ENCODE measurements around the gene TSPAN5. TPM values are rescaled to one million over a fixed set of nuclear protein-coding genes. Genes with fewer than 3 reads are reported as not detected.
"Not testable (repeated sequence)": the region's sequence is repeated elsewhere in the genome, so short reads cannot be mapped to it uniquely, and the experiment has no call there.

Gene TSPAN5
- 10 to 100 TPM; 22.1 to 24.9 TPM for total RNA-seq

DNA sequence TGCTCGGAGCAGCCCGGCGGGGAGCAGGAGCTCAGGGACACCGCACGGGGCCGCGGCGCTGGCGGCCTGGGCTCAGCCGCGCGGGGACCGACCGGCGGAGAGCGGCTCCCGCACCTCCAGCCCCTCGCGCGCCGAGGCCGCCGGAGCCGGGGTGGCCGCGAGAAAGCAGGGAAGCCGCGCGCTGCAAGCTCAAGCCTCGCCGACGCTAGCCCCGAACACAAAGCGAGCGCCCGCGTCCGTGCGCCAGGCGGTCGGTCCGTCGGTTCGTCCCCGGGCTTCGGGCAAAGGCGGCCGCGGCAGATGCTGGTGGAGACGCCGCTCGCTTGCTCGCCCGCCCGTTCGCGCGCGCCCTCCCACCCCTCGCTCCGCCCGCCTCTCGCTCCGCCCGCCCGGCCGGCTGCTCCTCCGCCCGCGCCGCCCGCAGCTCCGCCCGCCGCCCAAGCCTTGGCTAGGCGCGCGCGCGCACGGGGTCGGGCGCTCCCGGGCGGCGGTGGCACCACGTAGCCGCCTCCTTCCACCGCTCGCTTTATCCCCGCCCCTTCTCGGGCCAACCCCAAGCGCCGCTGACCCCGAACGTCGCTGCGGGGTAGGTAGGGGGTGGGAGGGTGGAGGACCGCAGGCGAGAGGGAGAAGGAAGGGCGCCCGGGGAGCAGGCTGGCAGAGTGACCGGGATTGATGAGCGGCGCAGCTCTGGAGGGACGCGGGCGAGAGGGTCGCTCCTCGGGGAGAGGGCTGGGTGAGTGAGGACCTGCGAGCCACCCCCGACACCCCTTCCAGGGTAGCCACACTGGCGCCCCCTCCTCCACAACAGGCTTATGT, at the start of gene TSPAN5:
Gene TSPAN5 (minus strand): TSS at position 325 of the 819 bp plus-strand sequence.
- DNase-seq (ENCODE audit: low spot score) (peak; percentile 92), ATAC-seq (peak; percentile 92 to 96)
- Mint-ChIP-seq H3K4me1 (ENCODE audit: low read depth in 2 of 2) (peaks cover 48 to 67% of the 10 kb centered on the region in 2 donors), H3K36me3 (no peaks in the 10 kb centered on the region), H3K27me3 (no peaks in the 10 kb centered on the region), H3K9me3 (no peaks in the 10 kb centered on the region), H3K27ac (peak within 1 kb of the TSS; percentile 59 to 81), H3K4me3 (peak within 1 kb of the TSS; percentile 96)

DNA sequence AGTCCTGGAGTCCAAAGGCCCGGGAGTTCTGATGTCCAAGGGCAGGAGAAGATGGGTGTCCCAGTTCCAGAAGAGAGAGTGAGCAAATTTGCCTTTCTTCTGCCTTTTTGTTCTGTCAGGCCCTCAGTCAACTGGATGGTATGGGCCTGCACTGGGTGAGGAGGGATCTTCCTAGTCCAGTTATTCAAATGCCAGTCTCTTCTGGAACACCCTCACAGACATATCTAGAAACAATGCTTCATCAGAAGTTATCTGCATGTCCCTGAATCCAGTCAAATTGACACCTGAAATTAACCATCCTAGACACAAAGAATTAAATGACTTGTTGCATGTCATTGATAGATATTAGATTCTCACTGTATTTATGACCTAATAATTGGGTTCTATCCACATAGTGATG, 48.5 kb upstream of the TSPAN5 start:
- peaks cover 7% of the 10 kb centered on the region for H3K9me3 Mint-ChIP-seq
- peak overlapping the region; percentile 90 for H3K4me3 Mint-ChIP-seq
- DNase-seq (ENCODE audit: low spot score) (no peak), ATAC-seq (no peak)
- H3K4me1 Mint-ChIP-seq (ENCODE audit: low read depth in 2 of 2) = peaks cover 25 to 33% of the 10 kb centered on the region in 2 donors
- no peaks in the 10 kb centered on the region for H3K27me3 Mint-ChIP-seq
- peak overlapping the region; percentile 81 to 89 for H3K27ac Mint-ChIP-seq
- H3K36me3 Mint-ChIP-seq = peaks cover 45% of the 10 kb centered on the region

DNA sequence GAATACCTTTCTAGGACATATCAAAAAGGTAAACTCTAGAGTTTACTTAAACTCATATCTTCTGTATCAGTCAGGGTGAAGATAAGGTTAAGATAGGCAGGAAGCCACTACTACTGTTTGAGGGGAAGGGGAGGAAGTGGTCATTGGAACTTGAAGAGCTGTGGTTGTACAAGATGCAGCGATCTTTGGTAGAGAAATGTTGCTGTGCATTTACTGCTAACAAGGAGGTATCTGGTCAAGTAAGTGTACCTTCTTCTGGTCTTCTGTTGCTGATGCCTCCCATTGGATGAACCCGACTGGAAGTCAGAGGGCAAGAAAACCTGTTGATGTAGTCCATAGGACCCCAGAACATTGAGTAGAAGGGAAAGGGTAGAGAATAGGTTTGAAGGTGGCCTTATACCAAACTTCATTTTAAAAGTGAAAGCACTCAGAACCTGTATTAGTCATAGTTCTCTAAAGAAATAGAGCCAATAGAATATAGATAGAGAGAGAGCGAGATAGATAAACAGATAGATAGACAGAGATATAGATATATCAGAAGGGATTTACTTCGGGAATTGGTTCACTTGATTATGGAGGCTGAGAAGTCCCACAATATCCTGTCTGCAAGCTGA, 47.9 kb upstream of the TSPAN5 start:
- Mint-ChIP-seq H3K27me3 (no peaks in the 10 kb centered on the region), H3K4me3 (peak overlapping the region; percentile 90), H3K27ac (peak overlapping the region; percentile 81 to 89), H3K4me1 (ENCODE audit: low read depth in 2 of 2) (peaks cover 25 to 33% of the 10 kb centered on the region in 2 donors), H3K36me3 (peaks cover 45% of the 10 kb centered on the region), H3K9me3 (peaks cover 7% of the 10 kb centered on the region)
- DNase-seq (ENCODE audit: low spot score) = no peak
- peak; percentile 88 to 94 for ATAC-seq

DNA sequence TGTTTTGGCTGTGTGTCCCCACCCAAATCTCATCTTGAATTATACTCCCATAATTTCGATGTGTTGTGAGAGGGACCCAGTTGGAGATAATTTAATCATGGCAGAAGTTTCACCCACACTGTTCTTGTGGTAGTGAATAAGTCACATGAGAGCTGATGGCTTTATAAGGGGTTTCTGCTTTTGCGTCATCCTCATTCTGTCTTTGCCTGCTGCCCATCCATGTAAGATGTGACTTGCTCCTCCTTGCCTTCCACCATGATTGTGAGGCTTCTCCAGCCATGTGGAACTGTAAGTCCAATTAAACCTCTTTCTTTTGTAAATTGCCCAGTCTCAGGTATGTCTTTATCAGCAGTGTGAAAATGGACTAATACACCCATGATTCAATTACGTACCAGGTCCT, 47.2 kb upstream of the TSPAN5 start:
- Mint-ChIP-seq H3K27ac (peak overlapping the region; percentile 81 to 89), H3K4me1 (ENCODE audit: low read depth in 2 of 2) (peaks cover 25 to 33% of the 10 kb centered on the region in 2 donors), H3K4me3 (peak overlapping the region; percentile 90), H3K36me3 (peaks cover 45% of the 10 kb centered on the region)
- DNase-seq (ENCODE audit: low spot score); H3K27me3 Mint-ChIP-seq; H3K9me3 Mint-ChIP-seq; ATAC-seq: not testable (repeated sequence)

DNA sequence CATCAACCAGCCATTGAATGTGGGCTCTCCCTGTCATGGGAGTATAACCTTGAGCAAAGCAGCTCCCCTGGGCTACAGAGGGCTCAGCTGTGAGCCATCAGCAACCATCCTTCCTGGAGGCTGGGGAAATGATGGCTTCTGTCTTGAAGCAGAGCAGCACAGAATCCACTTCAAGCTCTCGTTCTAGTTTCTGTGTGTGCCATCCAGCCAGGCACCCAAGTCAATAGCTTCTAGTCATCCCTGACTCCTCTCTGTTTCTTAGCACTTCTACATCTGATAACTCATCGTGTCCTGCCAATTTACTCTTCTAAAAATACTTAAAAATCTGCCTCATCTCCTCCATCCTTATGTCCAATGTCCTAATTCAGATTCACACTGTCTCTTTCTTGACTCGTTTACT, 42.2 kb upstream of the TSPAN5 start:
- Mint-ChIP-seq H3K4me1 (ENCODE audit: low read depth in 2 of 2) (peaks cover 8 to 12% of the 10 kb centered on the region in 2 donors), H3K27ac (no peak overlapping the region), H3K36me3 (peaks cover 30% of the 10 kb centered on the region), H3K4me3 (no peak overlapping the region), H3K27me3 (no peaks in the 10 kb centered on the region), H3K9me3 (peaks cover 18% of the 10 kb centered on the region)
- ATAC-seq (no peak), DNase-seq (ENCODE audit: low spot score) (no peak)

DNA sequence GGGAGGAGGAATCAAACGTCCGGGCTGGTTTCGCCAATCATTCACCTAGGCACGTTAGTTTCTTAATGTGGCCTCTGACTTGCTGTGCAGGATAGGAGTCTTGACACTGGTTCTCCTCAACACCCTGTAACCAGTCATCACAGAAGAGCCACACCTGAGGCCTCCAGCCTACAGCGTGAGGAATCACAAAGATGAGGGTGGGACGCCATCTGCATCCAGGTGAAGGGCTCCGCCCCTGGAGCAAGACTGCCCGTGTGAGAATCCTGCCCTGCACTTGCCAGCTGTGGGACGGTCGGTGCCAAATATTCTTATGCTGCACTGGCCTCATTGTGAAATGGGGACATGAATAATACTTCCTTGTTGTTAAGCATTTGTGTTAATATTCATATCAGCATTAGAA, 35.7 kb upstream of the TSPAN5 start:
- H3K4me1 Mint-ChIP-seq (ENCODE audit: low read depth in 2 of 2) = peaks cover 0 to 6% of the 10 kb centered on the region in 2 donors
- H3K9me3 Mint-ChIP-seq = peaks cover 3% of the 10 kb centered on the region
- peaks cover 6% of the 10 kb centered on the region for H3K36me3 Mint-ChIP-seq
- no peak for DNase-seq (ENCODE audit: low spot score)
- no peak overlapping the region for H3K4me3 Mint-ChIP-seq
- H3K27ac Mint-ChIP-seq = no peak overlapping the region
- ATAC-seq = no peak
- peaks cover 0 to 6% of the 10 kb centered on the region in 2 donors for H3K27me3 Mint-ChIP-seq

DNA sequence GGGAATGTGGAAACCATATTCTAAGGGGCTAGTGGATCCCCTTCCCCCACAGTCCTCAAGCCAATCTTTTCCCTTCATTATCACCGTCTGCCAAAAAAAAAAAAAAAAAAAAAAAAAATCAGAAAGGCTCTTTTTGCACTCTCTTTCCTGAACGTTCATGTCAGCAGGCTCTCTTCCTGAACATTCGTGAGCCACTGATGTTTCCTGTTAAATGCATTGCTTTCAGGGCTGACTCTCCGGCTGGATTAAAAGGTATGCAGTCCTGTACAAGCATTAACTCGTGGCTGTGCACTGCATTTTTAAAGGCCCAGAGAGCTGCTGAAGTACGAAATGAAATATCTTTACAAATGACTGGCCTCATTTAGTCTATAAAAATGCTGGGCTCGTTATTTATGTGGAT, 34.0 kb upstream of the TSPAN5 start:
- Mint-ChIP-seq H3K36me3 (peaks cover 2% of the 10 kb centered on the region), H3K4me1 (ENCODE audit: low read depth in 2 of 2) (peaks cover 0 to 13% of the 10 kb centered on the region in 2 donors), H3K27me3 (peaks cover 0 to 6% of the 10 kb centered on the region in 2 donors), H3K27ac (no peak overlapping the region), H3K9me3 (peaks cover 3% of the 10 kb centered on the region), H3K4me3 (no peak overlapping the region)
- ATAC-seq (no peak), DNase-seq (ENCODE audit: low spot score) (no peak)

DNA sequence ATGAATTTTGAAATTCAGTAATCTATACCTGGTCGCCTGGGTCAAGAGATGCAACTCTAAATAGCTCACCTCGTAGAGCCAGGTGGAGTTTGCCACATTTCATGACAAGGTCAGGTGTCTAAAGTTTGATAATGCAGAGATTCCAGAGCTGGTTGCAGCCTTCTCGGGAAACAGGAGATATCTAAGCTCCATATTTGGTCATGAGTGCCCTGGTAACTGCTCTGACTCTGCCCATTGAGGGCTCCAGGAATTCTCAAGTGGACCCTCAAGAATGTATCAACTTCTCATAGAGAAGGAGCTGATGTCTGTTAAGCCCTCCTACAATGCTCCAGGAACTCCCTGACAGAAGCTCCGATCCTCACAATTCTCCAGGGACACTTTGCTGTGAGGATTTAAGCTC, 33.2 kb upstream of the TSPAN5 start:
- ATAC-seq = no peak

DNA sequence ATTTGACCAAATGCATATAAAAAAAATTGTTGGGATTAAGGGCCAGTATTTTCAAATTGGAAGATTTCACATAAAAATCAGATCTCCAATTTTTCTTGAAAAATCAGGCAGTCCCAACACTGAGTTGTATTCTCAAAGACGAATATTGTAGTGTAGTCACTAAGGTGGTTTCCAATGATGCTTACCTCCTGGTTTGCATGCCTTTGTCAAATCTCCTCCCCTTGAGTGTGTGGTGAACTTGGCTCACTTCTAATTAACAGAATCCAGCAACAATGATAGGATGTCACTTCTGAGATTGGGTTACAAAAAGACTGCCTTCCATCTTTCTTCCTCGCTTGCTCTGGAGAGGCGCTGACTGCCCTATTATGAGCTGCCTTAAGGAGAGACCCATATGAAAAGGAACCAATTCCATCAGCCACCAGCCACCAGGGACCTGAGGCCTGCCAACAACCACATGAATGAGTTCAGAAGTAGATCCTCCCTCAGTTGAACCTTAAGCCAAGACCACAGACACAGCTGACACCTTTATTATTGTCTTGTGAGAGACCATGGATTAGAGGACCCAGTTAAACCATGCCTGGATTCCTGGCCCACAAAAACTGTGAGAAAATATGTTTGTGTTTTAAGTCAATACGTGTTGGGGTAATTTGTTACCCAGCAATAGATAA, 31.2 kb upstream of the TSPAN5 start:
- Mint-ChIP-seq H3K4me3 (no peak overlapping the region), H3K9me3 (no peaks in the 10 kb centered on the region), H3K4me1 (ENCODE audit: low read depth in 2 of 2) (peaks cover 0 to 13% of the 10 kb centered on the region in 2 donors), H3K36me3 (no peaks in the 10 kb centered on the region), H3K27me3 (peaks cover 0 to 10% of the 10 kb centered on the region in 2 donors), H3K27ac (no peak overlapping the region)
- DNase-seq (ENCODE audit: low spot score) (no peak), ATAC-seq (no peak)

More for the DNA sequence above, 33.2 kb upstream of the TSPAN5 start:
- no peak for DNase-seq (ENCODE audit: low spot score)
- no peak overlapping the region for H3K27ac Mint-ChIP-seq
- H3K36me3 Mint-ChIP-seq = no peaks in the 10 kb centered on the region
- H3K4me3 Mint-ChIP-seq = no peak overlapping the region
- no peaks in the 10 kb centered on the region for H3K9me3 Mint-ChIP-seq
- H3K27me3 Mint-ChIP-seq = peaks cover 0 to 8% of the 10 kb centered on the region in 2 donors
- peaks cover 0 to 13% of the 10 kb centered on the region in 2 donors for H3K4me1 Mint-ChIP-seq (ENCODE audit: low read depth in 2 of 2)

DNA sequence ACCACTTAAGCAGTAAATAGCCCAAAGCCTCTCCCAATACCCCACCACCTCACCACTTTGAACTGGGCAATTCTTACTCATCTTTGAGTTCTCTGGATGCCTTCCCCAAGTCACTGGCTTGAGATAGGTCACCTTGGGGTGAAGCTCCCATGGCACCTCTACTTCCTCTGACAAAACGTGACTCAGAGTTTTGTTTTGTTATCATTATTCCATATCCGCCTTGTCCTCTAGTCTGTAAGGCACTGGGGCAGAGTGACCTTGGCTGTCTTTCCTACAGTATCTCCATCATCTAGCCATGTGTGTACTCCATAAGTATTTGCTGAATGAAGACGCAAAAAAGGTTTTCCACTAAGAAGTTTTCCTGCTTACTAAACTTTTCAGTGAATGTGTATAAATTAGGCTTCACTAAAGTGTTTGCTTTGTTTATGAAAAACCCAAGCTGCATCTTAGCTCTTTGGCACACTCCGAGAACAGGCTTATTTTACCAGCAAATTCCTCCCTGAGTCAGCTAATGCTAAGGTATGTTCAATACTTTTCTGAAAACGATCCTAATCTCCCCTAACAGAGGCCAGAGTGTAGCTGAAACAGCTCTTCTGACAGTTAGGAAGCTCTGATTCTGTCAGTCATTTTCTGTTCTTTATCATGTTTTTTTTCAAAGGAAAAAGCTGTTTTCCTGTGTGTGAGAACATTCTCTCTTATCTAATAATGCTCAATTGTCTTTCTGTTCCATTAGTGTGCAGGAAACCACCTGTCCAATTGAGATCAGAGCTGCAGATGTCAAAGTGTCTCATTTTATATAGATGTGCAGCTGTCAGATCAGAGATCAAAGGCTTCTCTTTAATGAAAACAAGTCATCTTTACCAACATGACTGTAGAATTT, 30.2 kb upstream of the TSPAN5 start:
- no peaks in the 10 kb centered on the region for H3K36me3 Mint-ChIP-seq
- DNase-seq (ENCODE audit: low spot score) (no peak), ATAC-seq (peak in 1 of 2 donors; percentile 54)
- H3K27me3 Mint-ChIP-seq = peaks cover 0 to 10% of the 10 kb centered on the region in 2 donors
- no peaks in the 10 kb centered on the region for H3K9me3 Mint-ChIP-seq
- H3K27ac Mint-ChIP-seq = no peak overlapping the region
- H3K4me3 Mint-ChIP-seq = no peak overlapping the region
- peaks cover 0 to 13% of the 10 kb centered on the region in 2 donors for H3K4me1 Mint-ChIP-seq (ENCODE audit: low read depth in 2 of 2)

DNA sequence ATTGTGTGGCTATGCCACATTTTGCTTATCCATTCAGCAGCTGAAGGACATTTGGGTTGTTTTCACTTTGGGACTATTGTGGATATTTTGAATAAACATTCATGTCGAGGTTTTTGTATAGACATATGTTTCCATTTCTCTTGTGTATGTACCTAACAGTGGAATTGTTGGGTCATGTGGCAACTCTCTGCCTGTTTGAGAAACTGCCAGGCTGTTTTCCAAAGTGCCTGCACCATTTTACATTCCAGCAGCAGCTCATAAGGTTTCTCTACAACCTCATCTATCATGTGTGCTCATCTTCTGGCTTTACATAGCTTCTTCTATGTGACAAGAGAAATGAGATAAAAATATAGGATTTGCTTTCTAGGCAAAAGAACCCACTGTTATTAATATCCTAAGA, 29.5 kb upstream of the TSPAN5 start:
- no peak for DNase-seq (ENCODE audit: low spot score)
- Mint-ChIP-seq H3K4me1 (ENCODE audit: low read depth in 2 of 2) (peaks cover 0 to 13% of the 10 kb centered on the region in 2 donors), H3K27ac (no peak overlapping the region)

DNA sequence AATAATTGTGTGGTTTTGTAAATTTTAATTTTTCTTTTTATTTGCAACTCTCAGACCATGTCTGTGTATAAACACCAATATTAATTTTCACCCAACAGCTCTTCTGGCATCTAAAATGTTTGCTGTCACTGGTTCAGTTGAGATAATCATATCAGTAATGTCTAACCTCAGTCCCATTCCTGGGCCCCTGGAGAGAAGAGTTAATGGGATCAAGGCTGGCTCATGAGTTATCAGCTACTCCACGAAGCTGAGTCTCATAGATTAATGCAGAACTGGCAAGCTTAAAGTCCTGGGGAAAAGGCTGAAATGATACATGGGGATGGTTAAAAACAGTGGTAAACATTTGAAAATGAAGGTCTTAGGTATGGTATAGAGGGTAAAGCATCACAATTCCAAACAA, 28.4 kb upstream of the TSPAN5 start:
- H3K4me3 Mint-ChIP-seq = no peak overlapping the region
- no peaks in the 10 kb centered on the region for H3K9me3 Mint-ChIP-seq
- H3K36me3 Mint-ChIP-seq = no peaks in the 10 kb centered on the region
- peaks cover 0 to 13% of the 10 kb centered on the region in 2 donors for H3K4me1 Mint-ChIP-seq (ENCODE audit: low read depth in 2 of 2)
- no peak for ATAC-seq
- peaks cover 0 to 10% of the 10 kb centered on the region in 2 donors for H3K27me3 Mint-ChIP-seq
- DNase-seq (ENCODE audit: low spot score) = no peak
- no peak overlapping the region for H3K27ac Mint-ChIP-seq

More for the DNA sequence above, 29.5 kb upstream of the TSPAN5 start:
- no peak for ATAC-seq
- H3K27me3 Mint-ChIP-seq = peaks cover 0 to 10% of the 10 kb centered on the region in 2 donors
- H3K36me3 Mint-ChIP-seq = no peaks in the 10 kb centered on the region
- no peaks in the 10 kb centered on the region for H3K9me3 Mint-ChIP-seq
- H3K4me3 Mint-ChIP-seq = no peak overlapping the region
